Esophagus muscularis mucosa (tissue), 4 donors: ENCODE measurements around the gene LILRB3. TPM values are rescaled to one million over a fixed set of nuclear protein-coding genes. Genes with fewer than 3 reads are reported as not detected.
"Not testable (repeated sequence)": the region's sequence is repeated elsewhere in the genome, so short reads cannot be mapped to it uniquely, and the experiment has no call there.

Source experiments
- DNase-seq: peaks from one replicate; pipeline ENCODE4 v3.0.0-alpha.2; 2017; ENCODE audit errors: extremely low spot score
- H3K27ac ChIP-seq, 4 donors: fragments of 200-600 bp; sonication (generic); replicated peaks in 1 of 4; 1 replicate in 3 of 4; 2 replicates in 1 of 4; pipeline ENCODE4 v1.5.1; 2016 to 2019; ENCODE audit warnings: mild to moderate bottlenecking in 1 of 4
- H3K27me3 ChIP-seq, 4 donors: fragments of 200-600 bp; sonication (generic); one replicate each; pipeline versions ENCODE4 v1.5.1 to v1.6.0; 2016 to 2019
- H3K36me3 ChIP-seq, 4 donors: fragments of 200-600 bp; sonication (generic); one replicate each; pipeline ENCODE4 v1.5.1; 2016 to 2019
- H3K4me1 ChIP-seq, 4 donors: fragments of 200-600 bp; sonication (generic); one replicate each; pipeline ENCODE4 v1.5.1; 2016 to 2019
- H3K4me3 ChIP-seq, 4 donors: fragments of 200-600 bp; sonication (generic); 1 replicate in 2 of 4; 2 replicates in 2 of 4; pipeline ENCODE4 v1.5.1; 2016 to 2019; ENCODE audit warnings: mild to moderate bottlenecking in 4 of 4, moderate library complexity in 1 of 4
- H3K9me3 ChIP-seq, 4 donors: fragments of 200-600 bp; sonication (generic); 1 replicate in 3 of 4; 2 replicates in 1 of 4; pipeline ENCODE4 v1.5.1; 2016 to 2019
- CTCF ChIP-seq, 3 experiments: fragments of 200-600 bp in 2 of 3; fragments of 450-650 bp in 1 of 3; sonication (generic) in 2 of 3; IDR thresholded peaks; one replicate each; pipeline ENCODE4 v1.5.1; 2017 to 2019; ENCODE audit warnings: antibody characterized with exemption in 3 of 3, mild to moderate bottlenecking in 2 of 3, moderate library complexity in 1 of 3
- EP300 ChIP-seq: sonication (generic); formaldehyde crosslinking; IDR thresholded peaks from one replicate; pipeline ENCODE4 v1.6.1; 2017; ENCODE audit warnings: antibody characterized with exemption
- POLR2A ChIP-seq: fragments of 450-650 bp; IDR thresholded peaks from one replicate; pipeline ENCODE4 v1.6.1; 2017; ENCODE audit warnings: antibody characterized with exemption, moderate library complexity, mild to moderate bottlenecking, low read depth
- POLR2AphosphoS5 ChIP-seq, 2 donors: sonication (generic); formaldehyde crosslinking; IDR thresholded peaks; one replicate each; pipeline ENCODE4 v1.6.1; 2017; ENCODE audit warnings: antibody characterized with exemption in 2 of 2
- WGBS: methylation state at CpG from one replicate; pipeline ENCODE4 v1.1.5; 2018; 5-methylcytosine and 5-hydroxymethylcytosine counted together
- intact Hi-C: fragments of 100-400 bp; cut with DNase I; formaldehyde crosslinking; loops from one replicate; pipeline ENCODE4 v1.15.1; 2023
- total RNA-seq, 4 donors: library from RNA; depleted of rRNA; stranded (reverse); fragments of >200 nt; gene quantifications; one replicate each; pipeline versions ENCODE4 v1.1.0 to v1.2.1, GENCODE V29; 2016

LILRB3 gene
- total RNA-seq, 4 donors from 2014 or later, result 9.1 to 36.1 (median 11.3) TPM

- peaks cover 0 to 31% (median 0%) of the 10 kb centered on the region in 4 donors for H3K27me3 ChIP-seq
- 65% methylated on average over 9 of the region's 21 CpGs for WGBS
- intact Hi-C loops, H3K4me3 ChIP-seq, DNase-seq, H3K4me1 ChIP-seq, H3K9me3 ChIP-seq, H3K27ac ChIP-seq, H3K36me3 ChIP-seq: not testable (repeated sequence)
Observed at GRCh38 chr19:54239491-54240371, 16.9 kb upstream of the LILRB3 start.

- TF ChIP-seq POLR2AphosphoS5 (IDR thresholded peaks at IDR 0.05) (no peak), POLR2A (no peak), EP300 (no peak), CTCF (IDR thresholded peaks at IDR 0.05) (no peak)
- intact Hi-C loops, result no loop called here
- no peak for DNase-seq
Observed at GRCh38 chr19:54233941-54234340, 11.1 kb upstream of the LILRB3 start.

GRCh38 chr19:54231077-54231931 lies 8.5 kb upstream of the LILRB3 start:
- no peak overlapping the region for H3K27ac ChIP-seq
- peak in 1 of 2 donors; percentile 54 for TF ChIP-seq POLR2AphosphoS5 (IDR thresholded peaks at IDR 0.05)
- peak; percentile 84 to 89 (median 86) for TF ChIP-seq CTCF (IDR thresholded peaks at IDR 0.05)
- peak; percentile 7 for TF ChIP-seq POLR2A
- TF ChIP-seq EP300, result no peak
- peaks cover 0 to 41% (median 2%) of the 10 kb centered on the region in 4 donors for H3K27me3 ChIP-seq
- WGBS, result 23% methylated on average over 20 of the region's 21 CpGs
- no peak overlapping the region for H3K4me3 ChIP-seq
- H3K4me1 ChIP-seq, result peaks cover 0 to 9% (median 3%) of the 10 kb centered on the region in 4 donors
- peak; percentile 95 for DNase-seq
- intact Hi-C loops, result loop anchor here (2.0 kb wide), 1 partner anchor 61 kb away; no protein-coding TSS in a partner anchor
- H3K36me3 ChIP-seq, result no peaks in the 10 kb centered on the region
- H3K9me3 ChIP-seq, result no peaks in the 10 kb centered on the region

More at GRCh38 chr19:54233941-54234340, 11.1 kb upstream of the LILRB3 start:
- WGBS, result 77% methylated on average over 5 of the region's 5 CpGs
- Histone ChIP-seq H3K9me3 (no peaks in the 10 kb centered on the region), H3K36me3 (no peaks in the 10 kb centered on the region), H3K4me1 (peaks cover 0 to 9% (median 3%) of the 10 kb centered on the region in 4 donors), H3K27ac (no peak overlapping the region), H3K27me3 (peaks cover 0 to 33% (median 2%) of the 10 kb centered on the region in 4 donors), H3K4me3 (no peak overlapping the region)

- no peak for DNase-seq
- Histone ChIP-seq H3K27me3 (peaks cover 0 to 40% (median 2%) of the 10 kb centered on the region in 4 donors), H3K36me3 (no peaks in the 10 kb centered on the region), H3K27ac (no peak overlapping the region), H3K9me3 (no peaks in the 10 kb centered on the region), H3K4me3 (no peak overlapping the region), H3K4me1 (peaks cover 0 to 9% (median 3%) of the 10 kb centered on the region in 4 donors)
- WGBS, result 91% methylated on average over 7 of the region's 7 CpGs
- intact Hi-C loops, result loop anchor here (2.0 kb wide), 1 partner anchor 59 kb away; no protein-coding TSS in a partner anchor
- TF ChIP-seq POLR2AphosphoS5 (IDR thresholded peaks at IDR 0.05), result no peak
- TF ChIP-seq POLR2A, result no peak
- TF ChIP-seq CTCF (IDR thresholded peaks at IDR 0.05), result no peak
- no peak for TF ChIP-seq EP300
Observed at GRCh38 chr19:54230031-54230430, 7.2 kb upstream of the LILRB3 start.

- H3K27ac ChIP-seq, result no peak overlapping the region
- peaks cover 0 to 9% (median 3%) of the 10 kb centered on the region in 4 donors for H3K4me1 ChIP-seq
- intact Hi-C loops, result no loop called here
- DNase-seq, result no peak
- no peak for TF ChIP-seq CTCF (IDR thresholded peaks at IDR 0.05)
- no peak for TF ChIP-seq POLR2AphosphoS5 (IDR thresholded peaks at IDR 0.05)
- TF ChIP-seq POLR2A, result no peak
- TF ChIP-seq EP300, result no peak
- H3K4me3 ChIP-seq, result no peak overlapping the region
- H3K27me3 ChIP-seq, result peaks cover 0 to 31% (median 2%) of the 10 kb centered on the region in 4 donors
- H3K36me3 ChIP-seq, result no peaks in the 10 kb centered on the region
- no peaks in the 10 kb centered on the region for H3K9me3 ChIP-seq
- WGBS, result 88% methylated on average over 8 of the region's 8 CpGs
Observed at GRCh38 chr19:54229146-54229545, 6.3 kb upstream of the LILRB3 start.

- WGBS, result 78% methylated on average over 9 of the region's 10 CpGs
- intact Hi-C loops, H3K9me3 ChIP-seq, H3K27ac ChIP-seq, H3K4me3 ChIP-seq, H3K4me1 ChIP-seq, H3K36me3 ChIP-seq, DNase-seq: not testable (repeated sequence)
- H3K27me3 ChIP-seq, result peaks cover 0 to 47% (median 0%) of the 10 kb centered on the region in 4 donors
Observed at GRCh38 chr19:54224619-54225018, 1.8 kb upstream of the LILRB3 start.

GRCh38 chr19:54223937-54224281 lies 1.1 kb upstream of the LILRB3 start:
- H3K4me1 ChIP-seq, DNase-seq, H3K4me3 ChIP-seq, H3K27ac ChIP-seq, H3K9me3 ChIP-seq, H3K36me3 ChIP-seq: not testable (repeated sequence)
- H3K27me3 ChIP-seq, result peaks cover 0 to 50% (median 0%) of the 10 kb centered on the region in 4 donors
- intact Hi-C loops, result loop anchor here (2.0 kb wide), 1 partner anchor 21 kb away; no protein-coding TSS in a partner anchor
- WGBS, result 47% methylated on average over 5 of the region's 5 CpGs
